Measurements from ENCODE around the gene ERGIC1. TPM values are rescaled to one million over a fixed set of nuclear protein-coding genes. Genes with fewer than 3 reads are reported as not detected.

Gene ERGIC1
- total RNA-seq, 3 donors from 2014 or later (not counting 1 experiment from before 2014, with no cell fraction given), result 86.2 to 126 (median 121) TPM

- no peak for TF ChIP-seq CTCF (IDR thresholded peaks at IDR 0.05)
- no peak overlapping the region for H3K4me3 Mint-ChIP-seq
- no peaks in the 10 kb centered on the region for H3K27me3 ChIP-seq (ENCODE audit: control insufficient read depth, insufficient read depth, low read length)
- no peaks in the 10 kb centered on the region for H3K4me1 ChIP-seq (ENCODE audit: control insufficient read depth, insufficient read depth, low read length)
- H3K4me1 Mint-ChIP-seq, result no peaks in the 10 kb centered on the region
- WGBS (ENCODE audit: insufficient coverage), result 92% methylated on average over 3 of the region's 3 CpGs
- DNase-seq (no peak), ATAC-seq (no peak)
- peaks cover 12% of the 10 kb centered on the region for H3K36me3 ChIP-seq (ENCODE audit: control insufficient read depth, insufficient read depth, low read length)
- H3K9me3 ChIP-seq (ENCODE audit: control insufficient read depth, insufficient read depth, low read length), result no peaks in the 10 kb centered on the region
- intact Hi-C loops (cut with micrococcal nuclease), result no loop called here
- H3K4me3 ChIP-seq (ENCODE audit: low read length), result no peak overlapping the region
- no peak overlapping the region for H3K27ac Mint-ChIP-seq
- no peaks in the 10 kb centered on the region for H3K36me3 Mint-ChIP-seq
- H3K27me3 Mint-ChIP-seq (ENCODE audit: low read depth in 2 of 2), result peaks cover 7 to 12% of the 10 kb centered on the region in 2 donors
- no peaks in the 10 kb centered on the region for H3K9me3 Mint-ChIP-seq
- no peak overlapping the region for H3K27ac ChIP-seq (ENCODE audit: low read length)
Measured at GRCh38 chr5:172971482-172971881, 137.4 kb downstream of the ERGIC1 start.

GRCh38 chr5:172972552-172972951, 138.5 kb downstream of the ERGIC1 start:
- DNase-seq, result no peak
- H3K27ac ChIP-seq (ENCODE audit: low read length), result no peak overlapping the region
- intact Hi-C loops (cut with micrococcal nuclease), result no loop called here

GRCh38 chr5:172973127-172973916, 139.3 kb downstream of the ERGIC1 start:
- Mint-ChIP-seq H3K27ac (no peak overlapping the region), H3K4me3 (no peak overlapping the region), H3K9me3 (no peaks in the 10 kb centered on the region), H3K4me1 (no peaks in the 10 kb centered on the region), H3K27me3 (ENCODE audit: low read depth in 2 of 2) (peaks cover 7 to 20% of the 10 kb centered on the region in 2 donors), H3K36me3 (no peaks in the 10 kb centered on the region)
- ATAC-seq (no peak), DNase-seq (no peak)
- H3K4me1 ChIP-seq (ENCODE audit: control insufficient read depth, insufficient read depth, low read length), result no peaks in the 10 kb centered on the region
- TF ChIP-seq CTCF (IDR thresholded peaks at IDR 0.05), result no peak
- peaks cover 10% of the 10 kb centered on the region for H3K36me3 ChIP-seq (ENCODE audit: control insufficient read depth, insufficient read depth, low read length)
- 73% methylated on average over 3 of the region's 3 CpGs for WGBS (ENCODE audit: insufficient coverage)
- H3K4me3 ChIP-seq (ENCODE audit: low read length), result no peak overlapping the region
- intact Hi-C loops (cut with micrococcal nuclease), result no loop called here
- no peaks in the 10 kb centered on the region for H3K27me3 ChIP-seq (ENCODE audit: control insufficient read depth, insufficient read depth, low read length)
- no peak overlapping the region for H3K27ac ChIP-seq (ENCODE audit: low read length)
- no peaks in the 10 kb centered on the region for H3K9me3 ChIP-seq (ENCODE audit: control insufficient read depth, insufficient read depth, low read length)

More at GRCh38 chr5:172972552-172972951, 138.5 kb downstream of the ERGIC1 start:
- H3K27me3 Mint-ChIP-seq (ENCODE audit: low read depth in 2 of 2), result peaks cover 7 to 14% of the 10 kb centered on the region in 2 donors
- no peaks in the 10 kb centered on the region for H3K9me3 ChIP-seq (ENCODE audit: control insufficient read depth, insufficient read depth, low read length)
- no peaks in the 10 kb centered on the region for H3K4me1 ChIP-seq (ENCODE audit: control insufficient read depth, insufficient read depth, low read length)
- no peak overlapping the region for H3K27ac Mint-ChIP-seq
- no peak for ATAC-seq
- H3K36me3 ChIP-seq (ENCODE audit: control insufficient read depth, insufficient read depth, low read length), result peaks cover 12% of the 10 kb centered on the region
- no peaks in the 10 kb centered on the region for H3K27me3 ChIP-seq (ENCODE audit: control insufficient read depth, insufficient read depth, low read length)
- TF ChIP-seq CTCF (IDR thresholded peaks at IDR 0.05), result no peak
- no peaks in the 10 kb centered on the region for H3K9me3 Mint-ChIP-seq
- no peak overlapping the region for H3K4me3 ChIP-seq (ENCODE audit: low read length)
- H3K4me1 Mint-ChIP-seq, result no peaks in the 10 kb centered on the region
- WGBS (ENCODE audit: insufficient coverage), result 96% methylated on average over 3 of the region's 5 CpGs
- H3K4me3 Mint-ChIP-seq, result no peak overlapping the region
- H3K36me3 Mint-ChIP-seq, result no peaks in the 10 kb centered on the region

All from natural killer cell (primary cell).